ENCODE measurements around the gene TBL2.

DNA sequence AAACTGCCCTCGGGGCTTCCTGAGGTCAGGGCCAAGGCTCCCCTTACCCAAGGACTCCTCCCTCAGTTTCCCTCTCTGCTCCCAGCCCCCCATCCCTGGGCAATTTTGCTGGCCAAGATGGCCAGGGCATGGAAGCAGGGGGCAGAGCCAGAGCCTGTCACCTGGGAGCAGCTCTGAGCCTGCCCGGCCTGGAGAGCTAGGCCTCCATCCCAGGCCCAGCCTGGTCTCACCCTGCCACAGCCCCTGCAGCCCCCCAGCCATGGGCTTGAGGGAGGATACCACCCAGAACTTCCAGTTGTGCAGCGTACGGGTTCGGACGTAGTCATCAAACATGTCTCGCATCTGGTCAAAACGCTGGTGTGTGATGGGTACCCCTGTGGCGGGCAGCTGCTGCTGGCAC, 17.0 kb upstream of the TBL2 start:
- TF ChIP-seq, protein P1, sequence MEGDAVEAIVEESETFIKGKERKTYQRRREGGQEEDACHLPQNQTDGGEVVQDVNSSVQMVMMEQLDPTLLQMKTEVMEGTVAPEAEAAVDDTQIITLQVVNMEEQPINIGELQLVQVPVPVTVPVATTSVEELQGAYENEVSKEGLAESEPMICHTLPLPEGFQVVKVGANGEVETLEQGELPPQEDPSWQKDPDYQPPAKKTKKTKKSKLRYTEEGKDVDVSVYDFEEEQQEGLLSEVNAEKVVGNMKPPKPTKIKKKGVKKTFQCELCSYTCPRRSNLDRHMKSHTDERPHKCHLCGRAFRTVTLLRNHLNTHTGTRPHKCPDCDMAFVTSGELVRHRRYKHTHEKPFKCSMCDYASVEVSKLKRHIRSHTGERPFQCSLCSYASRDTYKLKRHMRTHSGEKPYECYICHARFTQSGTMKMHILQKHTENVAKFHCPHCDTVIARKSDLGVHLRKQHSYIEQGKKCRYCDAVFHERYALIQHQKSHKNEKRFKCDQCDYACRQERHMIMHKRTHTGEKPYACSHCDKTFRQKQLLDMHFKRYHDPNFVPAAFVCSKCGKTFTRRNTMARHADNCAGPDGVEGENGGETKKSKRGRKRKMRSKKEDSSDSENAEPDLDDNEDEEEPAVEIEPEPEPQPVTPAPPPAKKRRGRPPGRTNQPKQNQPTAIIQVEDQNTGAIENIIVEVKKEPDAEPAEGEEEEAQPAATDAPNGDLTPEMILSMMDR (IDR thresholded peaks at IDR 0.05; ENCODE audit: low read depth, low read length): no peak
- no peak for TF ChIP-seq EZH2phosphoT487 (IDR thresholded peaks at IDR 0.05; ENCODE audit: low read depth)
